Thyroid gland (tissue), 4 donors: ENCODE data around the gene REPS1. TPM values are rescaled to one million over a fixed set of nuclear protein-coding genes. Genes with fewer than 3 reads are reported as not detected.

Experiments used
- DNase-seq, 2 donors: peaks; one replicate each; pipeline ENCODE4 v3.0.0-alpha.2; 2019
- H3K27ac ChIP-seq, 3 donors: fragments of 200-600 bp; sonication (generic); 1 replicate in 2 of 3; 2 replicates in 1 of 3; pipeline ENCODE4 v1.5.1; 2016 to 2019; ENCODE audit warnings: mild to moderate bottlenecking in 1 of 3, moderate library complexity in 1 of 3
- H3K27me3 ChIP-seq: fragments of 200-600 bp; sonication (generic); one replicate; pipeline ENCODE4 v1.5.1; 2019
- H3K36me3 ChIP-seq, 2 donors: fragments of 200-600 bp; sonication (generic); one replicate each; pipeline ENCODE4 v1.5.1; 2016 to 2019
- H3K4me1 ChIP-seq, 2 donors: fragments of 200-600 bp; sonication (generic); one replicate each; pipeline ENCODE4 v1.5.1; 2017 to 2019
- H3K4me3 ChIP-seq, 3 donors: fragments of 200-600 bp; sonication (generic); replicated peaks in 1 of 3; 1 replicate in 2 of 3; 2 replicates in 1 of 3; pipeline ENCODE4 v1.5.1; 2016; ENCODE audit warnings: mild to moderate bottlenecking in 1 of 3
- H3K9me3 ChIP-seq: fragments of 200-600 bp; sonication (generic); one replicate; pipeline ENCODE4 v1.5.1; 2017
- CTCF ChIP-seq, 6 experiments: fragments of 200-600 bp in 3 of 6; fragments of 450-650 bp in 3 of 6; sonication (generic) in 3 of 6; IDR thresholded peaks; one replicate each; pipeline ENCODE4 v1.5.1; 2016 to 2019; ENCODE audit warnings: antibody characterized with exemption in 6 of 6, mild to moderate bottlenecking in 2 of 6, inconsistent platforms in 1 of 6, moderate library complexity in 1 of 6
- POLR2A ChIP-seq, 2 donors: fragments of 450-650 bp; IDR thresholded peaks; one replicate each; pipeline ENCODE4 v1.6.1; 2017; ENCODE audit warnings: antibody characterized with exemption in 2 of 2, mild to moderate bottlenecking in 2 of 2, moderate library complexity in 1 of 2
- WGBS, 2 donors: methylation state at CpG; one replicate each; pipeline ENCODE4 v1.1.5; 2017; 5-methylcytosine and 5-hydroxymethylcytosine counted together
- intact Hi-C: fragments of 100-400 bp; cut with DNase I; formaldehyde crosslinking; loops from one replicate; pipeline ENCODE4 v1.15.1; 2023
- total RNA-seq, 4 donors: library from RNA; depleted of rRNA; stranded (reverse); fragments of >200 nt; gene quantifications; one replicate each; pipeline ENCODE4 v1.2.3, GENCODE V29; 2016

Gene REPS1
- total RNA-seq, 4 donors from 2014 or later: 51.5 to 93.9 (median 66.1) TPM

GRCh38 chr6:138920906-138921305 is 67.1 kb downstream of the REPS1 start:
- no peaks in the 10 kb centered on the region for H3K27me3 ChIP-seq
- no peak overlapping the region for H3K4me3 ChIP-seq
- no peak overlapping the region for H3K27ac ChIP-seq
- H3K9me3 ChIP-seq: no peaks in the 10 kb centered on the region
- WGBS, 2 donors: 77 to 88% methylated on average over 3 of the region's 3 CpGs
- DNase-seq: no peak
- TF ChIP-seq CTCF (IDR thresholded peaks at IDR 0.05): no peak
- TF ChIP-seq POLR2A (IDR thresholded peaks at IDR 0.05): no peak
- intact Hi-C loops: no loop called here
- H3K36me3 ChIP-seq: peaks cover 0 to 4% of the 10 kb centered on the region in 2 donors
- H3K4me1 ChIP-seq: no peaks in the 10 kb centered on the region

GRCh38 chr6:138914701-138915100 is 73.4 kb downstream of the REPS1 start:
- no peak for DNase-seq
- Histone ChIP-seq H3K4me3 (no peak overlapping the region), H3K9me3 (no peaks in the 10 kb centered on the region), H3K36me3 (peaks cover 0 to 26% of the 10 kb centered on the region in 2 donors), H3K27me3 (no peaks in the 10 kb centered on the region), H3K4me1 (no peaks in the 10 kb centered on the region), H3K27ac (no peak overlapping the region)
- WGBS, 2 donors: 87 to 93% methylated on average over 1 of the region's 1 CpG
- intact Hi-C loops: no loop called here
- TF ChIP-seq POLR2A (IDR thresholded peaks at IDR 0.05) (no peak), CTCF (IDR thresholded peaks at IDR 0.05) (no peak)

- H3K27ac ChIP-seq: no peak overlapping the region
- H3K9me3 ChIP-seq: no peaks in the 10 kb centered on the region
- WGBS, 2 donors: 66 to 77% methylated on average over 3 of the region's 3 CpGs
- H3K36me3 ChIP-seq: peaks cover 4 to 36% of the 10 kb centered on the region in 2 donors
- H3K27me3 ChIP-seq: no peaks in the 10 kb centered on the region
- intact Hi-C loops: no loop called here
- DNase-seq: no peak
- H3K4me1 ChIP-seq: no peaks in the 10 kb centered on the region
- no peak overlapping the region for H3K4me3 ChIP-seq
- TF ChIP-seq CTCF (IDR thresholded peaks at IDR 0.05): no peak
- TF ChIP-seq POLR2A (IDR thresholded peaks at IDR 0.05): no peak
These were observed 75.7 kb downstream of the REPS1 start for GRCh38 chr6:138912308-138912707.

GRCh38 chr6:138909975-138910374 is 78.1 kb downstream of the REPS1 start:
- no peak for DNase-seq
- Histone ChIP-seq H3K4me3 (no peak overlapping the region), H3K9me3 (no peaks in the 10 kb centered on the region), H3K27ac (no peak overlapping the region), H3K27me3 (no peaks in the 10 kb centered on the region), H3K36me3 (peaks cover 12 to 45% of the 10 kb centered on the region in 2 donors), H3K4me1 (no peaks in the 10 kb centered on the region)
- intact Hi-C loops: no loop called here
- TF ChIP-seq POLR2A (IDR thresholded peaks at IDR 0.05) (no peak), CTCF (IDR thresholded peaks at IDR 0.05) (no peak)
- WGBS, 2 donors: 92 to 100% methylated on average over 1 of the region's 1 CpG

- no peaks in the 10 kb centered on the region for H3K4me1 ChIP-seq
- 94 to 95% methylated on average over 4 of the region's 4 CpGs for WGBS, 2 donors
- no peaks in the 10 kb centered on the region for H3K9me3 ChIP-seq
- H3K27me3 ChIP-seq: no peaks in the 10 kb centered on the region
- intact Hi-C loops: no loop called here
- H3K27ac ChIP-seq: no peak overlapping the region
- peaks cover 12 to 47% of the 10 kb centered on the region in 2 donors for H3K36me3 ChIP-seq
- no peak for DNase-seq
- TF ChIP-seq POLR2A (IDR thresholded peaks at IDR 0.05) (no peak), CTCF (IDR thresholded peaks at IDR 0.05) (no peak)
- no peak overlapping the region for H3K4me3 ChIP-seq
These were observed 78.5 kb downstream of the REPS1 start for GRCh38 chr6:138909511-138909910.
